ENCODE data around the gene MTCH2.
A peak's percentile ranks its signal among the peaks of the same experiment; 100 is the strongest.

Gene MTCH2

GRCh38 chr11:47603295-47603694, 39.1 kb downstream of the MTCH2 start:
- no peaks in the 10 kb centered on the region for H3K27me3 ChIP-seq (ENCODE audit: control insufficient read depth, insufficient read depth, low read length)
- no peak overlapping the region for H3K4me3 ChIP-seq (ENCODE audit: low read length)
- no peaks in the 10 kb centered on the region for H3K4me1 ChIP-seq (ENCODE audit: control insufficient read depth, low read depth, low read length)
- H3K9me3 ChIP-seq (ENCODE audit: control insufficient read depth, low read depth, low read length): no peaks in the 10 kb centered on the region
- H3K27ac ChIP-seq (ENCODE audit: low read length): no peak overlapping the region
- no peak overlapping the region for H3K9ac ChIP-seq (ENCODE audit: low read length)
- no peaks in the 10 kb centered on the region for H3K36me3 ChIP-seq (ENCODE audit: control insufficient read depth, low read depth, low read length)

- Histone ChIP-seq H3K4me3 (ENCODE audit: low read length) (no peak overlapping the region), H3K36me3 (ENCODE audit: control insufficient read depth, low read depth, low read length) (no peaks in the 10 kb centered on the region), H3K9ac (ENCODE audit: low read length) (no peak overlapping the region), H3K9me3 (ENCODE audit: control insufficient read depth, low read depth, low read length) (no peaks in the 10 kb centered on the region), H3K27me3 (ENCODE audit: control insufficient read depth, insufficient read depth, low read length) (peaks cover 11% of the 10 kb centered on the region), H3K27ac (ENCODE audit: low read length) (no peak overlapping the region), H3K4me1 (ENCODE audit: control insufficient read depth, low read depth, low read length) (no peaks in the 10 kb centered on the region)
These were observed 42.5 kb downstream of the MTCH2 start for GRCh38 chr11:47599902-47600301.

GRCh38 chr11:47595967-47596366, 46.4 kb downstream of the MTCH2 start:
- Histone ChIP-seq H3K4me3 (ENCODE audit: low read length) (no peak overlapping the region), H3K9me3 (ENCODE audit: control insufficient read depth, low read depth, low read length) (no peaks in the 10 kb centered on the region), H3K9ac (ENCODE audit: low read length) (no peak overlapping the region), H3K36me3 (ENCODE audit: control insufficient read depth, low read depth, low read length) (no peaks in the 10 kb centered on the region), H3K4me1 (ENCODE audit: control insufficient read depth, low read depth, low read length) (peaks cover 3% of the 10 kb centered on the region), H3K27ac (ENCODE audit: low read length) (no peak overlapping the region), H3K27me3 (ENCODE audit: control insufficient read depth, insufficient read depth, low read length) (peaks cover 41% of the 10 kb centered on the region)

GRCh38 chr11:47595029-47595428, 47.3 kb downstream of the MTCH2 start:
- H3K36me3 ChIP-seq (ENCODE audit: control insufficient read depth, low read depth, low read length): no peaks in the 10 kb centered on the region

GRCh38 chr11:47593934-47594855, 48.2 kb downstream of the MTCH2 start, which contains the start of gene C1QTNF4:
C1QTNF4 (minus strand) TSS chr11:47594411; CDS start chr11:47590810, 3,601 bp downstream.
- peak within 1 kb of the TSS; percentile 18 for H3K9ac ChIP-seq (ENCODE audit: low read length)
- H3K4me3 ChIP-seq (ENCODE audit: low read length): peak within 1 kb of the TSS; percentile 81
- H3K36me3 ChIP-seq (ENCODE audit: control insufficient read depth, low read depth, low read length): no peaks in the 10 kb centered on the region
- H3K4me1 ChIP-seq (ENCODE audit: control insufficient read depth, low read depth, low read length): peaks cover 3% of the 10 kb centered on the region
- H3K9me3 ChIP-seq (ENCODE audit: control insufficient read depth, low read depth, low read length): no peaks in the 10 kb centered on the region
- no peak within 1 kb of the TSS for H3K27ac ChIP-seq (ENCODE audit: low read length)
- peaks cover 41% of the 10 kb centered on the region for H3K27me3 ChIP-seq (ENCODE audit: control insufficient read depth, insufficient read depth, low read length)

More at GRCh38 chr11:47595029-47595428, 47.3 kb downstream of the MTCH2 start:
- Histone ChIP-seq H3K9ac (ENCODE audit: low read length) (no peak overlapping the region), H3K4me1 (ENCODE audit: control insufficient read depth, low read depth, low read length) (peaks cover 3% of the 10 kb centered on the region), H3K27me3 (ENCODE audit: control insufficient read depth, insufficient read depth, low read length) (peaks cover 41% of the 10 kb centered on the region), H3K9me3 (ENCODE audit: control insufficient read depth, low read depth, low read length) (no peaks in the 10 kb centered on the region), H3K27ac (ENCODE audit: low read length) (no peak overlapping the region), H3K4me3 (ENCODE audit: low read length) (peak overlapping the region; percentile 81)

GRCh38 chr11:47593492-47593933, 48.8 kb downstream of the MTCH2 start:
- Histone ChIP-seq H3K36me3 (ENCODE audit: control insufficient read depth, low read depth, low read length) (no peaks in the 10 kb centered on the region), H3K27ac (ENCODE audit: low read length) (no peak overlapping the region), H3K27me3 (ENCODE audit: control insufficient read depth, insufficient read depth, low read length) (peaks cover 41% of the 10 kb centered on the region), H3K4me1 (ENCODE audit: control insufficient read depth, low read depth, low read length) (peaks cover 3% of the 10 kb centered on the region), H3K4me3 (ENCODE audit: low read length) (peak overlapping the region; percentile 81), H3K9ac (ENCODE audit: low read length) (no peak overlapping the region), H3K9me3 (ENCODE audit: control insufficient read depth, low read depth, low read length) (no peaks in the 10 kb centered on the region)

GRCh38 chr11:47592970-47593369, 49.4 kb downstream of the MTCH2 start:
- H3K4me1 ChIP-seq (ENCODE audit: control insufficient read depth, low read depth, low read length): peaks cover 3% of the 10 kb centered on the region
- H3K4me3 ChIP-seq (ENCODE audit: low read length): peak overlapping the region; percentile 81
- peaks cover 41% of the 10 kb centered on the region for H3K27me3 ChIP-seq (ENCODE audit: control insufficient read depth, insufficient read depth, low read length)
- H3K9me3 ChIP-seq (ENCODE audit: control insufficient read depth, low read depth, low read length): no peaks in the 10 kb centered on the region
- H3K27ac ChIP-seq (ENCODE audit: low read length): no peak overlapping the region
- no peaks in the 10 kb centered on the region for H3K36me3 ChIP-seq (ENCODE audit: control insufficient read depth, low read depth, low read length)
- H3K9ac ChIP-seq (ENCODE audit: low read length): no peak overlapping the region

GRCh38 chr11:47592251-47592650, 50.1 kb downstream of the MTCH2 start:
- Histone ChIP-seq H3K9me3 (ENCODE audit: control insufficient read depth, low read depth, low read length) (no peaks in the 10 kb centered on the region), H3K36me3 (ENCODE audit: control insufficient read depth, low read depth, low read length) (no peaks in the 10 kb centered on the region), H3K9ac (ENCODE audit: low read length) (no peak overlapping the region), H3K4me1 (ENCODE audit: control insufficient read depth, low read depth, low read length) (peaks cover 3% of the 10 kb centered on the region), H3K27ac (ENCODE audit: low read length) (no peak overlapping the region), H3K27me3 (ENCODE audit: control insufficient read depth, insufficient read depth, low read length) (peaks cover 41% of the 10 kb centered on the region), H3K4me3 (ENCODE audit: low read length) (no peak overlapping the region)

- Histone ChIP-seq H3K9me3 (ENCODE audit: control insufficient read depth, low read depth, low read length) (no peaks in the 10 kb centered on the region), H3K4me1 (ENCODE audit: control insufficient read depth, low read depth, low read length) (peaks cover 3% of the 10 kb centered on the region), H3K27me3 (ENCODE audit: control insufficient read depth, insufficient read depth, low read length) (peaks cover 41% of the 10 kb centered on the region), H3K4me3 (ENCODE audit: low read length) (no peak overlapping the region), H3K9ac (ENCODE audit: low read length) (no peak overlapping the region), H3K27ac (ENCODE audit: low read length) (no peak overlapping the region), H3K36me3 (ENCODE audit: control insufficient read depth, low read depth, low read length) (no peaks in the 10 kb centered on the region)
These were observed 50.6 kb downstream of the MTCH2 start for GRCh38 chr11:47591764-47592163.

GRCh38 chr11:47589977-47590861, 52.1 kb downstream of the MTCH2 start:
- no peak overlapping the region for H3K4me3 ChIP-seq (ENCODE audit: low read length)
- H3K9ac ChIP-seq (ENCODE audit: low read length): no peak overlapping the region
- no peaks in the 10 kb centered on the region for H3K9me3 ChIP-seq (ENCODE audit: control insufficient read depth, low read depth, low read length)
- H3K27ac ChIP-seq (ENCODE audit: low read length): no peak overlapping the region
- H3K4me1 ChIP-seq (ENCODE audit: control insufficient read depth, low read depth, low read length): peaks cover 3% of the 10 kb centered on the region
- no peaks in the 10 kb centered on the region for H3K36me3 ChIP-seq (ENCODE audit: control insufficient read depth, low read depth, low read length)
- peaks cover 33% of the 10 kb centered on the region for H3K27me3 ChIP-seq (ENCODE audit: control insufficient read depth, insufficient read depth, low read length)

- Histone ChIP-seq H3K9ac (ENCODE audit: low read length) (no peak overlapping the region), H3K27ac (ENCODE audit: low read length) (no peak overlapping the region), H3K36me3 (ENCODE audit: control insufficient read depth, low read depth, low read length) (peaks cover under 1% of the 10 kb centered on the region), H3K9me3 (ENCODE audit: control insufficient read depth, low read depth, low read length) (no peaks in the 10 kb centered on the region), H3K4me3 (ENCODE audit: low read length) (no peak overlapping the region), H3K4me1 (ENCODE audit: control insufficient read depth, low read depth, low read length) (peaks cover 1% of the 10 kb centered on the region), H3K27me3 (ENCODE audit: control insufficient read depth, insufficient read depth, low read length) (peaks cover 27% of the 10 kb centered on the region)
These were observed 52.8 kb downstream of the MTCH2 start for GRCh38 chr11:47589584-47589976.

Measured in iPS-18a (cell line).